Middle frontal gyrus (tissue), 1 donor: ENCODE results near the gene SYCN.

Source experiments
- DNase-seq: peaks from one replicate; pipeline ENCODE4 v3.0.0-alpha.2; 2015; ENCODE audit warnings: low spot score; ENCODE audit errors: extremely low spot score

SYCN gene

GRCh38 chr19:39171479-39172465 lies 32.3 kb downstream of the SYCN start:
- DNase-seq: no peak

GRCh38 chr19:39170386-39171231 lies 33.5 kb downstream of the SYCN start:
- no peak for DNase-seq

GRCh38 chr19:39169143-39169810 lies 34.8 kb downstream of the SYCN start:
- DNase-seq: no peak

- no peak for DNase-seq
Measured at GRCh38 chr19:39168258-39169142, 35.6 kb downstream of the SYCN start.

- DNase-seq: no peak
Measured at GRCh38 chr19:39167461-39168257, 36.4 kb downstream of the SYCN start.

GRCh38 chr19:39166571-39167391 lies 37.3 kb downstream of the SYCN start:
- no peak for DNase-seq

- DNase-seq: no peak
Measured at GRCh38 chr19:39165857-39166256, 38.2 kb downstream of the SYCN start.

- no peak for DNase-seq
Measured at GRCh38 chr19:39164289-39164688, 39.8 kb downstream of the SYCN start.

GRCh38 chr19:39163621-39164020 lies 40.4 kb downstream of the SYCN start:
- DNase-seq: no peak

- no peak for DNase-seq
Measured at GRCh38 chr19:39162441-39163043, 41.5 kb downstream of the SYCN start.

GRCh38 chr19:39160889-39161672 lies 43.0 kb downstream of the SYCN start:
- no peak for DNase-seq

- no peak for DNase-seq
Measured at GRCh38 chr19:39160523-39160861, 43.6 kb downstream of the SYCN start.

- DNase-seq: no peak
Measured at GRCh38 chr19:39158646-39159260, 45.3 kb downstream of the SYCN start.

GRCh38 chr19:39157997-39158389 lies 46.1 kb downstream of the SYCN start:
- DNase-seq: no peak

- no peak for DNase-seq
Measured at GRCh38 chr19:39157275-39157996, 46.6 kb downstream of the SYCN start.

GRCh38 chr19:39156326-39157230 lies 47.5 kb downstream of the SYCN start:
- DNase-seq: no peak
